ENCODE data around the gene EVX2.

GRCh38 chr2:176092270-176093144 is 8.7 kb upstream of the EVX2 start, which contains the start of gene HOXD13:
- TF ChIP-seq POLR2A (IDR thresholded peaks at IDR 0.05): no peak
- TF ChIP-seq, protein P1, sequence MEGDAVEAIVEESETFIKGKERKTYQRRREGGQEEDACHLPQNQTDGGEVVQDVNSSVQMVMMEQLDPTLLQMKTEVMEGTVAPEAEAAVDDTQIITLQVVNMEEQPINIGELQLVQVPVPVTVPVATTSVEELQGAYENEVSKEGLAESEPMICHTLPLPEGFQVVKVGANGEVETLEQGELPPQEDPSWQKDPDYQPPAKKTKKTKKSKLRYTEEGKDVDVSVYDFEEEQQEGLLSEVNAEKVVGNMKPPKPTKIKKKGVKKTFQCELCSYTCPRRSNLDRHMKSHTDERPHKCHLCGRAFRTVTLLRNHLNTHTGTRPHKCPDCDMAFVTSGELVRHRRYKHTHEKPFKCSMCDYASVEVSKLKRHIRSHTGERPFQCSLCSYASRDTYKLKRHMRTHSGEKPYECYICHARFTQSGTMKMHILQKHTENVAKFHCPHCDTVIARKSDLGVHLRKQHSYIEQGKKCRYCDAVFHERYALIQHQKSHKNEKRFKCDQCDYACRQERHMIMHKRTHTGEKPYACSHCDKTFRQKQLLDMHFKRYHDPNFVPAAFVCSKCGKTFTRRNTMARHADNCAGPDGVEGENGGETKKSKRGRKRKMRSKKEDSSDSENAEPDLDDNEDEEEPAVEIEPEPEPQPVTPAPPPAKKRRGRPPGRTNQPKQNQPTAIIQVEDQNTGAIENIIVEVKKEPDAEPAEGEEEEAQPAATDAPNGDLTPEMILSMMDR (IDR thresholded peaks at IDR 0.05): no peak
- no peak for TF ChIP-seq POLR2AphosphoS5 (IDR thresholded peaks at IDR 0.05)
- TF ChIP-seq EP300 (IDR thresholded peaks at IDR 0.05): no peak

All from suprapubic skin (tissue), 4 donors.